Ovary (tissue), 9 donors: ENCODE results near the gene PAX9. TPM values are rescaled to one million over a fixed set of nuclear protein-coding genes. Genes with fewer than 3 reads are reported as not detected.

Experiments used
- DNase-seq, 5 donors: peaks; one replicate each; pipeline ENCODE4 v3.0.0-alpha.2; 2019 to 2020
- H3K27ac ChIP-seq, 2 donors: fragments of 200-600 bp; one replicate each; pipeline versions ENCODE4 v1.5.1 to v1.8.0; 2019 to 2022
- H3K27me3 ChIP-seq: fragments of 200-600 bp; one replicate; pipeline ENCODE4 v1.8.0; 2022
- H3K36me3 ChIP-seq: fragments of 200-600 bp; sonication (generic); one replicate; pipeline ENCODE4 v1.5.1; 2019
- H3K4me1 ChIP-seq: one replicate; pipeline ENCODE4 v1.8.1; 2013; ENCODE audit warnings: mild to moderate bottlenecking, moderate library complexity; ENCODE audit not compliant: insufficient read depth
- H3K4me3 ChIP-seq: fragments of 200-600 bp; sonication (generic); one replicate; pipeline ENCODE4 v1.5.1; 2017
- H3K9me3 ChIP-seq, 2 donors: fragments of 200-600 bp in 1 of 2; sonication (generic) in 1 of 2; one replicate each; pipeline versions ENCODE4 v1.5.1 to v1.8.1; 2013 to 2019; ENCODE audit warnings: mild to moderate bottlenecking in 1 of 2, moderate library complexity in 1 of 2
- EP300 ChIP-seq: sonication (generic); formaldehyde crosslinking; IDR thresholded peaks from one replicate; pipeline ENCODE4 v1.6.1; 2017; ENCODE audit warnings: antibody characterized with exemption
- POLR2A ChIP-seq: fragments of 450-650 bp; IDR thresholded peaks from one replicate; pipeline ENCODE4 v1.6.1; 2017; ENCODE audit warnings: antibody characterized with exemption, mild to moderate bottlenecking, moderate library complexity
- WGBS, 3 donors: extraction: QIAGEN DNeasy Blood & Tissue Kit in 1 of 3; methylation state at CpG; one replicate each; pipeline versions ENCODE4 v1.1.5 to v1.1.7; 2013 to 2017; 5-methylcytosine and 5-hydroxymethylcytosine counted together
- intact Hi-C, 4 donors: fragments of 100-400 bp; cut with DNase I; formaldehyde crosslinking; loops; one replicate each; pipeline versions ENCODE4 v1.11.0 to v1.15.1; 2022 to 2023
- polyA plus RNA-seq, 2 donors: library from polyadenylated mRNA; stranded (reverse); fragments of 200-250 nt in 1 of 2; fragments of 350-450 nt in 1 of 2; fragmentation: Illumina TruSeq in 1 of 2; extraction: RNeasy Lipid Tissue Mini Kit (QIAGEN cat#74804) in 1 of 2; gene quantifications; one replicate each; pipeline ENCODE4 v1.2.3, GENCODE V29; 2013 to 2014
- total RNA-seq, 7 donors: library from RNA; depleted of rRNA in 2 of 7; stranded (reverse); fragments of >200 nt in 2 of 7; fragmentation: NEBNext Ultra II Directional in 3 of 7; extraction: Animal tissue kit (Norgen Biotek cat#: 25700) in 3 of 7; gene quantifications; one replicate each; pipeline versions ENCODE4 v1.1.0 to v1.2.4, GENCODE V29; 2016 to 2023
- TF ChIP-seq, protein P1 (sequence below), 3 donors: fragments of 450-650 bp in 2 of 3; fragments of 200-600 bp in 1 of 3; IDR thresholded peaks; one replicate each; pipeline versions ENCODE4 v1.5.1 to v1.8.0; 2016 to 2022; ENCODE audit warnings: antibody characterized with exemption in 3 of 3, mild to moderate bottlenecking in 1 of 3
- donor health status: DM: no; HTN: no; CAD: no; lungs with moderate emphysema.
- donor health status: DM: no; HTN: no; CAD: no.
- donor health status: Bipolar disorder and iron deficiency.
- donor health status: DM: yes; HTN: yes; CAD: no.
- donor health status: DM: no; HTN: no; CAD: no.
- donor health status: DM: yes; HTN: yes; CAD: no.

PAX9 gene
- total and polyA plus RNA-seq, 9 donors, result 0.03 to 0.04 TPM; not detected in 7

DNA sequence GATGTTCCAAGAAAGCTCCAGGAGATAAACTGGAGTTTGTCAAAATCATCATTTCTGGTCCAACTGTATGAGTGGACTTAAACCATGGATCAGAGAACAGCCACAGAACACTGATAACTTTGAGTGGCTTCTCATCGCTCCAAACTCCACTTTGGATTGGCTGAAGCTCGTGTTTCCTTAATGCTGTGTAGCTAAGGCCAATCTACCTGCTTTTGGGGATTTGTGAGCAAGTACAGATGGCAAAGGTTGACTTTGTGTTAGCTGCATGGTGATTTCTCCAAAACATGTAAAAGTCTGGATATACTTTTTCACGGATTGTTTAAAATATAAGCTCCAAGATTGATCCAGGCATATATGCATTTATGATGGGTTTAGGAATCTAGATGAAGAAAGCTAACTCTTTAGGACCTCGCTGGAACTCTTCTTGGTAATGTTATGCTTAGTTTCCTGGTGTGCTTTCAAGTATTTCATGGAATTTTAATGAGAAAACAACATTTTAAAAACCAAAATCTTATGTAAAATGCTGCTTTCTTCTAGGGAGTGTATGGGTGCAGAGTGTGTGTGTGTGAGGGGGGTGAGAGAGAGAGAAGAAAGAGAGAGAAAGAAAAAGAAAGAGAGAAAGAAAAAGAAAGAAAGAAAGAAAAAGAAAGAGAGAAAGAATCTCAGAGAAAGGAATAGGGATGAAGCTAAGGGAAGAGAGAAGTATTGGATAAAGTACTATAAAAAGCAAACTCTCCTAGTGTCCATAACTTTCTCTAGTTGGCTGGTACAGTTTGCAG, 11.6 kb upstream of the PAX9 start:
- no peak for DNase-seq
- H3K36me3 ChIP-seq, result no peaks in the 10 kb centered on the region
- 7 to 14% (median 9%) methylated on average over 4 of the region's 4 CpGs for WGBS, 3 donors
- H3K4me3 ChIP-seq, result no peak overlapping the region
- H3K27me3 ChIP-seq, result peaks cover 2% of the 10 kb centered on the region
- no peak for TF ChIP-seq POLR2A
- no peak for TF ChIP-seq EP300
- TF ChIP-seq, protein P1, sequence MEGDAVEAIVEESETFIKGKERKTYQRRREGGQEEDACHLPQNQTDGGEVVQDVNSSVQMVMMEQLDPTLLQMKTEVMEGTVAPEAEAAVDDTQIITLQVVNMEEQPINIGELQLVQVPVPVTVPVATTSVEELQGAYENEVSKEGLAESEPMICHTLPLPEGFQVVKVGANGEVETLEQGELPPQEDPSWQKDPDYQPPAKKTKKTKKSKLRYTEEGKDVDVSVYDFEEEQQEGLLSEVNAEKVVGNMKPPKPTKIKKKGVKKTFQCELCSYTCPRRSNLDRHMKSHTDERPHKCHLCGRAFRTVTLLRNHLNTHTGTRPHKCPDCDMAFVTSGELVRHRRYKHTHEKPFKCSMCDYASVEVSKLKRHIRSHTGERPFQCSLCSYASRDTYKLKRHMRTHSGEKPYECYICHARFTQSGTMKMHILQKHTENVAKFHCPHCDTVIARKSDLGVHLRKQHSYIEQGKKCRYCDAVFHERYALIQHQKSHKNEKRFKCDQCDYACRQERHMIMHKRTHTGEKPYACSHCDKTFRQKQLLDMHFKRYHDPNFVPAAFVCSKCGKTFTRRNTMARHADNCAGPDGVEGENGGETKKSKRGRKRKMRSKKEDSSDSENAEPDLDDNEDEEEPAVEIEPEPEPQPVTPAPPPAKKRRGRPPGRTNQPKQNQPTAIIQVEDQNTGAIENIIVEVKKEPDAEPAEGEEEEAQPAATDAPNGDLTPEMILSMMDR (IDR thresholded peaks at IDR 0.05), result no peak
- intact Hi-C loops, result loop anchor here in 1 of 4 donors (5.0 kb wide), 1 partner anchor 622 kb away; no protein-coding TSS in a partner anchor
- peaks cover 0 to 4% of the 10 kb centered on the region in 2 donors for H3K9me3 ChIP-seq
- H3K4me1 ChIP-seq, result peaks cover 2% of the 10 kb centered on the region
- no peak overlapping the region for H3K27ac ChIP-seq

DNA sequence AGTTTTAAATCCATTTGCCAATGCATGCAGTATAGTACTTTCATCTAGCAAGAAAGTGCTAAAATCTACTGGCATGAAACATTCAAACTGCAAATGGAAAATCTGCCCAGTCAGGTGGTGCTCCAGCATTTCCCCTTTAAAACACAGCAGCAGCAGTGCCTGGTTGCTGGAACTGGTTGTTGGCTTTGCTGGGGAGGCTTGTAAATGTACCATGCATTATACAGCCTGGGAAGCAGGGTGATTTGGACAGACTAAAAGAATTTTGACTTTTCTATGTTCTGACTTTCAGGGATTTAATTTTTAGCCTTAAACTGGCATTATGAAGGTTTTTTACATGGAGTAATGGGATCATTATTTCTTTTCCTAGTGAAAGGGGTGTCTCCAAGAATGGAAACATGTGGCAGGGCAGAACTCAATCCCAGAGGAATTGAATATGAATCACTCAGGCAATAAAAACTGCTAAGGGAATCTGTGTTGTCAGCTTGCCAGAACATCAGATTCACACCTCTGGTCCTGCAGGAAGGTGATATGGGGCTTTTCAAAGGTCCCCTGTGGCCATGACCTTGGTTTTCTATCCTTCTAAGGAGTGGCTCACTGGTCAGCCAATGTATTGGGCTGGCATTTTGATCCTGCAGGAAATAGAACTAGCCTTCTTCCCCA, 9.0 kb upstream of the PAX9 start:
- H3K27me3 ChIP-seq, result peaks cover 3% of the 10 kb centered on the region
- no peak overlapping the region for H3K4me3 ChIP-seq
- no peak for DNase-seq
- intact Hi-C loops, result loop anchor here in 1 of 4 donors (5.0 kb wide), 1 partner anchor 620 kb away; no protein-coding TSS in a partner anchor
- TF ChIP-seq EP300 (no peak), POLR2A (no peak)
- TF ChIP-seq, protein P1 (IDR thresholded peaks at IDR 0.05), result no peak
- no peaks in the 10 kb centered on the region for H3K36me3 ChIP-seq
- peaks cover 4% of the 10 kb centered on the region for H3K4me1 ChIP-seq
- H3K27ac ChIP-seq, result no peak overlapping the region
- H3K9me3 ChIP-seq, result peaks cover 0 to 7% of the 10 kb centered on the region in 2 donors

DNA sequence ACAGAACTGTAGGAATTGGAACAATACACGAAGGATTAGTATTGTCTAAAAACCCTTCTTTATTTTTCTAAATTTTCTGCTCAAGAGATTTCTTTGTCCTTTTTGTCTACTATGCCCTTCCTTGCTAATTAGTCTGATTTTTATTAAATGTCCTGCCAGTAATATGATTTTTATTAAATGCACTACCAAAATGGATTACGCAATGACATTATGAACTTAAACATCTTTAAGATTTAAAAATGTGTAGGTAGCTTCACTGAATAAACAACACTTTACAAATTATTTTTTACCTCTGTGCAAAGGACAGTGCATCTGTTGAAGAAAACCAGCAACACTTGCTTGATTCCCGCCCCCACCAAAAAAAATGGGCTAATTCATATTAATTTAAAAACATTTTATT, 8.2 kb upstream of the PAX9 start:
- TF ChIP-seq POLR2A, result no peak
- no peak for TF ChIP-seq EP300
- TF ChIP-seq, protein P1 (IDR thresholded peaks at IDR 0.05), result no peak
- Histone ChIP-seq H3K4me1 (peaks cover 2% of the 10 kb centered on the region), H3K27ac (no peak overlapping the region), H3K27me3 (peaks cover 3% of the 10 kb centered on the region), H3K4me3 (no peak overlapping the region), H3K36me3 (no peaks in the 10 kb centered on the region), H3K9me3 (peaks cover 0 to 7% of the 10 kb centered on the region in 2 donors)
- 29 to 36% (median 35%) methylated on average over 3 of the region's 3 CpGs for WGBS, 3 donors
- DNase-seq, result no peak
- intact Hi-C loops, result loop anchor here in 1 of 4 donors (5.0 kb wide), 1 partner anchor 619 kb away; no protein-coding TSS in a partner anchor

GRCh38 chr14:36653962-36654793, 7.5 kb upstream of the PAX9 start:
- WGBS, 3 donors, result 5 to 6% (median 5%) methylated on average over 31 of the region's 31 CpGs

More at GRCh38 chr14:36653962-36654793, 7.5 kb upstream of the PAX9 start:
- Histone ChIP-seq H3K36me3 (no peaks in the 10 kb centered on the region), H3K27ac (no peak overlapping the region), H3K27me3 (peaks cover 5% of the 10 kb centered on the region), H3K9me3 (peaks cover 0 to 7% of the 10 kb centered on the region in 2 donors), H3K4me3 (no peak overlapping the region), H3K4me1 (peaks cover 2% of the 10 kb centered on the region)
- TF ChIP-seq POLR2A, result no peak
- TF ChIP-seq, protein P1 (IDR thresholded peaks at IDR 0.05), result no peak
- intact Hi-C loops, result loop anchor here in 1 of 4 donors (5.0 kb wide), 1 partner anchor 618 kb away; no protein-coding TSS in a partner anchor
- DNase-seq, result no peak
